Fibroblast of the aortic adventitia (primary cell): ENCODE measurements around the gene CLASP1. TPM values are rescaled to one million over a fixed set of nuclear protein-coding genes. Genes with fewer than 3 reads are reported as not detected.
"Not testable (repeated sequence)": the region's sequence is repeated elsewhere in the genome, so short reads cannot be mapped to it uniquely, and the experiment has no call there.

Experiments used
- DNase-seq: peaks from one replicate; pipeline ENCODE4 v3.0.0-alpha.2; 2010; ENCODE audit warnings: low read depth
- H3K4me3 ChIP-seq: 2 replicates; pipeline ENCODE4 v1.5.1; 2011; ENCODE audit warnings: low read depth, mild to moderate bottlenecking, control low read depth, low read length, moderate library complexity
- total RNA-seq: library from RNA; depleted of rRNA; stranded (reverse); fragments of >200 nt; gene quantifications from 2 replicates; pipeline ENCODE4 v1.2.3, GENCODE V29; 2012; ENCODE audit warnings: low replicate concordance
- TF ChIP-seq, protein P1 (sequence below): IDR thresholded peaks from 2 replicates; pipeline ENCODE4 v1.5.1; 2011; ENCODE audit warnings: mild to moderate bottlenecking, low read length, control low read depth, inconsistent platforms; ENCODE audit not compliant: insufficient read depth

Gene CLASP1
- total RNA-seq, 1 donor: 45.6 TPM

DNA sequence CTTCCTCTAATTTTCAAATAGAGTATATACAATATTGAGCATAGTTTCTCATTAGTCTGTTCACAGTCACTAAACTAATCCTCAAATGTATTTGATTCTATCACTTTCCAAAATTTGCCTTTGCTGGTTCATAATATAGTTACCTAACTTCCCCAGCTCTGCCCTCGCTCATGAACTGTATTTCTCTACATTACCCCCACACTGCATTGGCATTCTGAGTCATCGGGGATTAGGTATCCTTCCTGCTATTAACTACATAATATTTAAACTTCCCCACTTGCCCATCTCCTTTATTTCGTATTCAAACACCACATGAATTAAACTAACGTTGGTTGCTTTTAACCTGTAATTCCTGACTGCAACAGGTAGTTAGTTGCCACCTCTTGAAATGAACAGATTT, 14.8 kb upstream of the CLASP1 start:
- no peak overlapping the region for H3K4me3 ChIP-seq
- DNase-seq: no peak
- TF ChIP-seq, protein P1, sequence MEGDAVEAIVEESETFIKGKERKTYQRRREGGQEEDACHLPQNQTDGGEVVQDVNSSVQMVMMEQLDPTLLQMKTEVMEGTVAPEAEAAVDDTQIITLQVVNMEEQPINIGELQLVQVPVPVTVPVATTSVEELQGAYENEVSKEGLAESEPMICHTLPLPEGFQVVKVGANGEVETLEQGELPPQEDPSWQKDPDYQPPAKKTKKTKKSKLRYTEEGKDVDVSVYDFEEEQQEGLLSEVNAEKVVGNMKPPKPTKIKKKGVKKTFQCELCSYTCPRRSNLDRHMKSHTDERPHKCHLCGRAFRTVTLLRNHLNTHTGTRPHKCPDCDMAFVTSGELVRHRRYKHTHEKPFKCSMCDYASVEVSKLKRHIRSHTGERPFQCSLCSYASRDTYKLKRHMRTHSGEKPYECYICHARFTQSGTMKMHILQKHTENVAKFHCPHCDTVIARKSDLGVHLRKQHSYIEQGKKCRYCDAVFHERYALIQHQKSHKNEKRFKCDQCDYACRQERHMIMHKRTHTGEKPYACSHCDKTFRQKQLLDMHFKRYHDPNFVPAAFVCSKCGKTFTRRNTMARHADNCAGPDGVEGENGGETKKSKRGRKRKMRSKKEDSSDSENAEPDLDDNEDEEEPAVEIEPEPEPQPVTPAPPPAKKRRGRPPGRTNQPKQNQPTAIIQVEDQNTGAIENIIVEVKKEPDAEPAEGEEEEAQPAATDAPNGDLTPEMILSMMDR: no peak

DNA sequence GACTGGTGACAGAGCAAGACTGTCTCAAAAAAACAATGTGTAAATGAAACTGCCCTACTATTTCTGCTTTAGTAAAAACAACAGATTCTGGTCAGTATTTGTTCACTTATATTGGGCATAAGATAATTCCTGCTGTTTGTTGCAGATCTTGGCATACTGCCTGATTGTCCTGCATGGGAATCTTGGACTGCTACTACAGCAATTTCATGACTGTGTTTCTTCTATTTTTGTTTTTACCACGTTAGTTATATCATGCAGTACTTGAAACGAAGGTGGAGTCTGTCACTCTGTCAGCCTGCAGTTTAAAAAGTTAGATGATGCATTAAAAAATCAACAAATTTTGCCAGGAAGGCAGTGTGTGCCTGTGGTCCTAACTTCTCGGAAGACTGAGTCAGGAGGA, 14.2 kb upstream of the CLASP1 start:
- DNase-seq: no peak
- TF ChIP-seq, protein P1: no peak
- no peak overlapping the region for H3K4me3 ChIP-seq

DNA sequence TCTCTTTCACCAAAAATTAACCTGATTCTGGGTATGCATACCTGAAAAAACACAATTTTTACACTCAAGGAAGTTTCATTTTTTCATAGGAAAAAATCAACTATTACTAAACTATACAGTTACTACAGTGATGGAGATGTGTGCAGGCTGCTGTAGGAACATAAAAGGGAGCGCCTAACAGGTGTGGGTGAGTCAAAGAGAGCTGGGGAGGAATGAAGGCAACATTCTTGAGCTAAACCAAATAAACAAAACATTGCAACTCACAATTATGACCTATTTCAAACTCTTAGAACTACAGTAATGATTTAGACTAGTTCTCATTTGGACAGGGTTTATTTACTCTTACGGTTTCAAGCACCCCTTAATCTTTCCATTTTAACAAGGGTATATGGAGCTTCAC, 13.4 kb upstream of the CLASP1 start:
- no peak for DNase-seq
- no peak overlapping the region for H3K4me3 ChIP-seq
- TF ChIP-seq, protein P1: no peak

DNA sequence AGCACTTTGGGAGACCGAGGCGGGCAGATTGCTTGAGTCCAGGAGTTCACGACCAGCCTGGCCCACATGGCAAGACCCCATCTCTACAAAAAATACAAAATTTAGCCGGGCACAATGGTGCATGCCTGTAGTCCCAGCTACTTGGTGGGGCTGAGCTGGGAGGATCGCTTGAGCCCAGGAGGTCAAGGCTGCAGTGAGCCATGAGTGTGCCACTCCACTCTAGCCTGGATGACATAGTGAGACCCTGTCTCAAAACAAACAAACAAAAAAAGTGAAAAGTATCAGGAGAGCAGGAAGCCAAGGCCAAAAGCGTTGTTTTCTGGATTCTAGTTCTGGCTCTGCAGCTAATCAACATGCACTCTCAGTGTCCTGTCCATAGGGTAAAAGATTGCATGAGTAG, 10.7 kb upstream of the CLASP1 start:
- H3K4me3 ChIP-seq: no peak overlapping the region
- DNase-seq: no peak
- TF ChIP-seq, protein P1: no peak

DNA sequence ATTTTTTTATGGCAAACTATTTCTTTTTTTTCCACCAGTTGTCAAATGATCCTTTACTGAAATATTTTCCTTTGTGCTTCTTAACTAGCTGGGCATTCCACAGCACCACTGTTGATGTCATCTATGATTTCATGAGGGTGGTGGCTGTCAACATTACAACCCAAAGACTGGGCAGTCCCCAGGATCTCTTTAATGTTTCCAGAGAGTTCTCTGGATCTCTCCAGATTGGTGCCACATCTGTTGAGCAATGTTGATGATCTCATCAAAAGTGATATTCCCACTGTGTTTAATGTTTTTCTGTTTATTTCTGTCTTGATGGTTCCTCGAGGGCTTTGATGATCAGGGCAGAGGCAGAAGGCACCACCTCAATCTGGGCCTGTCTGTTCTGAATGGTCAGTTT, 9.1 kb upstream of the CLASP1 start:
- not testable (repeated sequence) for DNase-seq

DNA sequence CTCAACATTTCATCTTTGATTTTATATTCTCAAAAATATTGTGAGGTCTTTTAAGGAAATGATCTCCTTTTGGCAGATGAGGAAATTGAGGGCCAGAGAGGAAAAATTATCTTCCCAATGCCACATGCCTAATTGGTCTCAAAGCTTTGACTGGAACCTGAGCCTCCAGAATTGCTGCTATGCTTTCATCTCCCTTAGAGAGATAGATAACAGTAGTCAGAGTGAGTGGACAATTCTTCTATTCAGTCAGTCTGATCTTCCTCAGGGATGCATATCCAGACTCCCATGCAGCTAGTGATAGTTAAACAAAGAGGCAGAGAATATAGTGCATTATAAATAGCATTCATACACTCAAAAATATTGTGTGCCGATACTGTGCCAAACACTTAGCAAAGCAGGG, 3.8 kb upstream of the CLASP1 start:
- TF ChIP-seq, protein P1: no peak
- DNase-seq: no peak
- H3K4me3 ChIP-seq: no peak overlapping the region

More for the DNA sequence above, 9.1 kb upstream of the CLASP1 start:
- H3K4me3 ChIP-seq: not testable (repeated sequence)

DNA sequence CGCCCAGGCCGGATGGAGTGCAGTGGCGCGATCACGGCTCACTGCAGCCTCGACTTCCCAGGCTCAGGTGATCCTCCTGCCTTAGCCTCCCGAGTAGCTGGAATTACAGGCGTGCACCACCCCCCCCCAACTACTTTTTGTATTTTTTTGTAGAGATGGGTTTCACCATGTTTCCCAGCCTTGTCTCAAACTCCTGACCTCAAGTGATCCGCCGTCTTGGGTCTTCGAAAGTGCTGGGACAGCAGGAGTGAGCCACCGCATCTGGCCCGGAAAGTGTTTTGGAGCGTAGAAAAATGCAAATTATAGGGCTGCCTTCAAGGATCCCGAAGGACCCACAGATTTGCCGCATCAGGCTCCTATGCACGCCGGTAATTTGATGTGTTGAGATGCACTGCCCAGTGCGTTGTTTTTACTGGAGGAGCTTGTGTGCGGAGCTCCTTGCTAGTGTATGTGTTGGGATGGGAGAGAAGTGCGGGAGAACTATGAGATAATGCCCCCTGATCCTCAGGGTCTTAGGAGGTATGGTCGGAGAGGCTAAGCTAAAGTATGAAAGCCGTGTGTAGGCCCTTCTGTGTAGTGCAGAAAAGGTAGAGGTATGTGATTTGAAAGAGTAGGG, 1.2 kb upstream of the CLASP1 start:
- TF ChIP-seq, protein P1: no peak
- H3K4me3 ChIP-seq: peak overlapping the region; percentile 90
- DNase-seq: no peak
